K562 (cell line): ENCODE data around the gene LENEP. TPM values are rescaled to one million over a fixed set of nuclear protein-coding genes. Genes with fewer than 3 reads are reported as not detected.

Experiments used
- CHD7 ChIP-seq: fragments of 200-600 bp; sonication (generic); IDR thresholded peaks from one replicate; pipeline ENCODE4 v1.6.1; 2012; ENCODE audit warnings: mild to moderate bottlenecking, low read depth, low read length, inconsistent platforms
- MGA ChIP-seq: fragments of 450-650 bp; IDR thresholded peaks from 2 replicates; pipeline ENCODE4 v1.6.1; 2016; ENCODE audit warnings: mild to moderate bottlenecking, moderate library complexity
- ZFX ChIP-seq: sonication (generic); formaldehyde crosslinking; IDR thresholded peaks from 2 replicates; pipeline ENCODE4 v1.8.0; 2022; ENCODE audit warnings: mild to moderate bottlenecking, missing genetic modification reagents, moderate library complexity
- polyA plus RNA-seq, 8 experiments: library from polyadenylated mRNA; depleted of rRNA in 4 of 8; stranded (reverse) in 5 of 8; unstranded in 3 of 8; fragments of >200 nt; fragmentation: Nextera tagmentation in 2 of 8; fragmentation: Illumina TruSeq in 1 of 8; extraction: Ambion mirVana in 2 of 8; extraction: Trizol in 1 of 8; gene quantifications; 2 replicates each; pipeline versions ENCODE4 v1.2.1 to v1.2.3, GENCODE V29; 2011 to 2014; ENCODE audit warnings: inconsistent platforms in 1 of 8, missing spikeins in 1 of 8
- total RNA-seq, 7 experiments: library from RNA; depleted of rRNA in 6 of 7; stranded (reverse); fragments of >200 nt in 6 of 7; fragmentation: Illumina TruSeq in 2 of 7; extraction: Trizol in 2 of 7; gene quantifications; 2 replicates each; pipeline versions ENCODE4 v1.2.1 to v1.2.3, GENCODE V29; 2011 to 2021; ENCODE audit warnings: low replicate concordance in 1 of 7

LENEP gene
- total and polyA plus RNA-seq, 9 of the 15 experiments (the other 6 are each of a cell fraction or from before 2014, with no cell fraction given): 0.23 to 0.87 (median 0.67) TPM; not detected in 5

GRCh38 chr1:154975409-154976059, 17.9 kb upstream of the LENEP start (continued):
- TF ChIP-seq CHD7: no peak
- TF ChIP-seq MGA: peak; percentile 20; the same call in 1 of the 2 replicates
- TF ChIP-seq ZFX (CRISPR knock-in tag): peak; percentile 40; the same call in 1 of the 2 replicates
